PFSK-1 (cell line): ENCODE results near the gene IGFN1.

Source experiments
- SIN3A ChIP-seq: IDR thresholded peaks from 2 replicates; pipeline ENCODE4 v1.6.1; 2012; ENCODE audit warnings: mild to moderate bottlenecking, low read length, moderate library complexity, borderline replicate concordance; ENCODE audit not compliant: insufficient read depth
- TAF1 ChIP-seq: IDR thresholded peaks from 2 replicates; pipeline ENCODE4 v1.6.1; 2012; ENCODE audit warnings: low read length, control low read depth, borderline replicate concordance; ENCODE audit not compliant: insufficient read depth

DNA sequence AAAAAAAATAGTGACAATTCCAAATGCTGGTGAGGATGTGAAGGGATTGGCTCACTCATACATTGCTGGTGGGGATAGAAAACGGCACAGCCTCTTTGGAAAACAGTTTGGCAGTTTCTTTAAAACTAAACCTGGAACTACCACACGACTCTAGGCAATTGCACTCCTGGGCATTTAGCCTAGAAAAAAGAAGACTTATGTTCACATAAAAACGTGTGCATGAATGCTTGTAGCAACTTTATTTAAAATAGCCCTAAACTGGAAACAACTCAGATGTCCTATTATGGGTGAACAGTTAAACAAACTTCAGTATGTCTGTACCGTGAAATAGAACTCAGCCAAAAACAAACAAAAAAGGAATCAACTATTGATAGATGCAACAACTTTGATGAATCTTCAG lies 26.9 kb upstream of the IGFN1 start:
- TF ChIP-seq SIN3A (no peak), TAF1 (no peak)
